Measurements from ENCODE around the gene GAA.
"Not testable (repeated sequence)": the region's sequence is repeated elsewhere in the genome, so short reads cannot be mapped to it uniquely, and the experiment has no call there.

GAA gene

GRCh38 chr17:80081596-80081995 is 19.8 kb upstream of the GAA start:
- Histone ChIP-seq H4K20me1 (0 out of 22 replicates have a peak, but pooled peaks cover 0 to 3% (median 0%) of the 10 kb centered on the region in 11 experiments), H3K9ac (no peak overlapping the region), H3K27me3 (0 out of 22 replicates have a peak, but pooled peaks cover 0 to 5% (median 0%) of the 10 kb centered on the region in 11 experiments), H3K4me2 (no peak overlapping the region), H3K4me1 (peaks cover 9 to 37% (median 29%) of the 10 kb centered on the region in 10 experiments; a peak in 19 of 20 replicates), H3K27ac (no peak overlapping the region), H3K9me3 (replicated peaks in 1 of 11) (no peaks in the 10 kb centered on the region), H3K4me3 (no peak overlapping the region), H3K36me3 (no peaks in the 10 kb centered on the region)
- TF ChIP-seq Cebpa-rat (IDR thresholded peaks at IDR 0.05) = no peak

GRCh38 chr17:80082403-80083135 is 18.8 kb upstream of the GAA start:
- 0 out of 22 replicates have a peak, but pooled peaks cover 0 to 5% (median 0%) of the 10 kb centered on the region in 11 experiments for H3K27me3 ChIP-seq
- peak overlapping the region in 6 of 11 experiments; percentile 37 to 65 (median 40); a peak in 7 of 22 replicates for H3K9ac ChIP-seq
- H3K27ac ChIP-seq = no peak overlapping the region; a peak in 1 of 22 replicates
- H4K20me1 ChIP-seq = 0 out of 22 replicates have a peak, but pooled peaks cover 0 to 6% (median 0%) of the 10 kb centered on the region in 11 experiments
- H3K4me3 ChIP-seq = no peak overlapping the region
- TF ChIP-seq Cebpa-rat (IDR thresholded peaks at IDR 0.05) = no peak
- H3K9me3 ChIP-seq (replicated peaks in 1 of 11) = no peaks in the 10 kb centered on the region
- peak overlapping the region; percentile 1 to 70 (median 33); a peak in 13 of 22 replicates for H3K4me2 ChIP-seq
- no peaks in the 10 kb centered on the region for H3K36me3 ChIP-seq
- H3K4me1 ChIP-seq = peaks cover 9 to 37% (median 29%) of the 10 kb centered on the region in 10 experiments; a peak in 19 of 20 replicates

- no peak for TF ChIP-seq Cebpa-rat (IDR thresholded peaks at IDR 0.05)
- H3K4me1 ChIP-seq = peaks cover 9 to 37% (median 29%) of the 10 kb centered on the region in 10 experiments; a peak in 19 of 20 replicates
- H3K27ac ChIP-seq = no peak overlapping the region
- 0 out of 22 replicates have a peak, but pooled peaks cover 0 to 5% (median 0%) of the 10 kb centered on the region in 11 experiments for H3K27me3 ChIP-seq
- no peak overlapping the region for H3K9ac ChIP-seq
- H4K20me1 ChIP-seq = 0 out of 22 replicates have a peak, but pooled peaks cover 0 to 6% (median 0%) of the 10 kb centered on the region in 11 experiments
- no peaks in the 10 kb centered on the region for H3K36me3 ChIP-seq
- H3K4me2 ChIP-seq = peak overlapping the region in 9 of 11 experiments; percentile 1 to 70 (median 36); a peak in 11 of 22 replicates
- H3K4me3 ChIP-seq = no peak overlapping the region
- H3K9me3 ChIP-seq (replicated peaks in 1 of 11) = no peaks in the 10 kb centered on the region
Observed at GRCh38 chr17:80083136-80083661, 18.2 kb upstream of the GAA start.

- H3K4me3 ChIP-seq = no peak overlapping the region
- no peak overlapping the region for H3K9ac ChIP-seq
- peak overlapping the region in 4 of 11 experiments; percentile 11 to 62 (median 18); a peak in 3 of 22 replicates for H3K4me2 ChIP-seq
- H3K27ac ChIP-seq = no peak overlapping the region
- 0 out of 22 replicates have a peak, but pooled peaks cover 0 to 6% (median 0%) of the 10 kb centered on the region in 11 experiments for H4K20me1 ChIP-seq
- no peak for TF ChIP-seq Cebpa-rat (IDR thresholded peaks at IDR 0.05)
- H3K27me3 ChIP-seq = 0 out of 22 replicates have a peak, but pooled peaks cover 0 to 5% (median 0%) of the 10 kb centered on the region in 11 experiments
- no peaks in the 10 kb centered on the region for H3K36me3 ChIP-seq
- H3K4me1 ChIP-seq = peaks cover 9 to 37% (median 29%) of the 10 kb centered on the region in 10 experiments; a peak in 19 of 20 replicates
- H3K9me3 ChIP-seq (replicated peaks in 1 of 11) = no peaks in the 10 kb centered on the region
Observed at GRCh38 chr17:80084773-80085172, 16.6 kb upstream of the GAA start.

GRCh38 chr17:80086081-80086480 is 15.3 kb upstream of the GAA start:
- H3K27ac ChIP-seq = no peak overlapping the region
- TF ChIP-seq Cebpa-rat (IDR thresholded peaks at IDR 0.05) = no peak
- H3K9me3 ChIP-seq (replicated peaks in 1 of 11) = no peaks in the 10 kb centered on the region
- H3K27me3 ChIP-seq = 0 out of 22 replicates have a peak, but pooled peaks cover 0 to 5% (median 0%) of the 10 kb centered on the region in 11 experiments
- no peaks in the 10 kb centered on the region for H3K36me3 ChIP-seq
- H3K4me1 ChIP-seq = peaks cover 14 to 37% (median 29%) of the 10 kb centered on the region in 10 experiments
- H4K20me1 ChIP-seq = 0 out of 22 replicates have a peak, but pooled peaks cover 0 to 6% (median 0%) of the 10 kb centered on the region in 11 experiments
- peak overlapping the region; percentile 35 to 67 (median 54); a peak in 21 of 22 replicates for H3K4me2 ChIP-seq
- no peak overlapping the region for H3K4me3 ChIP-seq
- no peak overlapping the region; a peak in 1 of 22 replicates for H3K9ac ChIP-seq

GRCh38 chr17:80086616-80087015 is 14.8 kb upstream of the GAA start:
- TF ChIP-seq Cebpa-rat (IDR thresholded peaks at IDR 0.05) = no peak
- H3K27ac ChIP-seq = no peak overlapping the region

GRCh38 chr17:80087346-80088265 is 13.8 kb upstream of the GAA start:
- Histone ChIP-seq H3K27ac (no peak overlapping the region), H3K4me1 (peaks cover 29 to 45% (median 37%) of the 10 kb centered on the region in 10 experiments), H3K4me3 (no peak overlapping the region), H4K20me1 (0 out of 22 replicates have a peak, but pooled peaks cover 0 to 6% (median 0%) of the 10 kb centered on the region in 11 experiments), H3K4me2 (no peak overlapping the region), H3K9ac (no peak overlapping the region), H3K36me3 (no peaks in the 10 kb centered on the region), H3K9me3 (replicated peaks in 1 of 11) (no peaks in the 10 kb centered on the region), H3K27me3 (0 out of 22 replicates have a peak, but pooled peaks cover 0 to 5% (median 0%) of the 10 kb centered on the region in 11 experiments)
- no peak for TF ChIP-seq Cebpa-rat (IDR thresholded peaks at IDR 0.05)

More at GRCh38 chr17:80086616-80087015, 14.8 kb upstream of the GAA start:
- peak overlapping the region in 3 of 11 experiments; percentile 47 to 67 (median 64); a peak in 2 of 22 replicates for H3K4me2 ChIP-seq
- H3K27me3 ChIP-seq = 0 out of 22 replicates have a peak, but pooled peaks cover 0 to 5% (median 0%) of the 10 kb centered on the region in 11 experiments
- no peak overlapping the region for H3K4me3 ChIP-seq
- H4K20me1 ChIP-seq = 0 out of 22 replicates have a peak, but pooled peaks cover 0 to 6% (median 0%) of the 10 kb centered on the region in 11 experiments
- peaks cover 20 to 39% (median 32%) of the 10 kb centered on the region in 10 experiments for H3K4me1 ChIP-seq
- H3K9me3 ChIP-seq (replicated peaks in 1 of 11) = no peaks in the 10 kb centered on the region
- no peaks in the 10 kb centered on the region for H3K36me3 ChIP-seq
- H3K9ac ChIP-seq = no peak overlapping the region

- Histone ChIP-seq H3K27ac (no peak overlapping the region), H3K4me2 (no peak overlapping the region), H3K4me3 (no peak overlapping the region), H3K36me3 (no peaks in the 10 kb centered on the region), H3K4me1 (peaks cover 10 to 57% (median 31%) of the 10 kb centered on the region in 10 experiments; a peak in 19 of 20 replicates), H3K9me3 (replicated peaks in 1 of 11) (no peaks in the 10 kb centered on the region), H3K27me3 (0 out of 22 replicates have a peak, but pooled peaks cover 0 to 5% (median 0%) of the 10 kb centered on the region in 11 experiments), H3K9ac (no peak overlapping the region), H4K20me1 (0 out of 22 replicates have a peak, but pooled peaks cover 0 to 6% (median 0%) of the 10 kb centered on the region in 11 experiments)
- TF ChIP-seq Cebpa-rat (IDR thresholded peaks at IDR 0.05) = no peak
Observed at GRCh38 chr17:80089762-80090161, 11.6 kb upstream of the GAA start.

- H3K27me3 ChIP-seq, H3K27ac ChIP-seq: not testable (repeated sequence)
- H3K4me1 ChIP-seq = peaks cover 10 to 55% (median 31%) of the 10 kb centered on the region in 10 experiments; a peak in 19 of 20 replicates
Observed at GRCh38 chr17:80090164-80090563, 11.2 kb upstream of the GAA start.

More at GRCh38 chr17:80090164-80090563, 11.2 kb upstream of the GAA start:
- peak overlapping the region in 1 of 11 experiments; percentile 85; a peak in 1 of 22 replicates for H3K4me2 ChIP-seq
- H3K36me3 ChIP-seq; H4K20me1 ChIP-seq; H3K9ac ChIP-seq; H3K9me3 ChIP-seq (replicated peaks in 1 of 11); H3K4me3 ChIP-seq: not testable (repeated sequence)
